ENCODE results near the gene DNAI1.

- no peak for TF ChIP-seq MAX (IDR thresholded peaks at IDR 0.05)
- TF ChIP-seq RAD21 (IDR thresholded peaks at IDR 0.05; ENCODE audit: low read depth), result no peak
- no peak for TF ChIP-seq ZBTB7A (IDR thresholded peaks at IDR 0.05; ENCODE audit: low read depth)
- TF ChIP-seq EP300 (IDR thresholded peaks at IDR 0.05; ENCODE audit: borderline replicate concordance), result no peak
- no peak for TF ChIP-seq YY1 (IDR thresholded peaks at IDR 0.05; ENCODE audit: low read depth)
- no peak for TF ChIP-seq TCF12 (IDR thresholded peaks at IDR 0.05; ENCODE audit: low read depth)
- TF ChIP-seq CEBPB (IDR thresholded peaks at IDR 0.05), result no peak
- no peak for TF ChIP-seq TAF1 (IDR thresholded peaks at IDR 0.05; ENCODE audit: low read depth)
- TF ChIP-seq NFIC (IDR thresholded peaks at IDR 0.05), result no peak
- TF ChIP-seq TEAD4 (IDR thresholded peaks at IDR 0.05), result no peak
- TF ChIP-seq CREB1 (IDR thresholded peaks at IDR 0.05; ENCODE audit: low read depth), result no peak
Observed at GRCh38 chr9:34457266-34458012, 1.2 kb upstream of the DNAI1 start.
